ENCODE measurements around the gene CBLC. TPM values are rescaled to one million over a fixed set of nuclear protein-coding genes. Genes with fewer than 3 reads are reported as not detected.

The CBLC gene
- total RNA-seq, 4 donors from 2014 or later: 64.3 to 87.0 (median 75.6) TPM

DNA sequence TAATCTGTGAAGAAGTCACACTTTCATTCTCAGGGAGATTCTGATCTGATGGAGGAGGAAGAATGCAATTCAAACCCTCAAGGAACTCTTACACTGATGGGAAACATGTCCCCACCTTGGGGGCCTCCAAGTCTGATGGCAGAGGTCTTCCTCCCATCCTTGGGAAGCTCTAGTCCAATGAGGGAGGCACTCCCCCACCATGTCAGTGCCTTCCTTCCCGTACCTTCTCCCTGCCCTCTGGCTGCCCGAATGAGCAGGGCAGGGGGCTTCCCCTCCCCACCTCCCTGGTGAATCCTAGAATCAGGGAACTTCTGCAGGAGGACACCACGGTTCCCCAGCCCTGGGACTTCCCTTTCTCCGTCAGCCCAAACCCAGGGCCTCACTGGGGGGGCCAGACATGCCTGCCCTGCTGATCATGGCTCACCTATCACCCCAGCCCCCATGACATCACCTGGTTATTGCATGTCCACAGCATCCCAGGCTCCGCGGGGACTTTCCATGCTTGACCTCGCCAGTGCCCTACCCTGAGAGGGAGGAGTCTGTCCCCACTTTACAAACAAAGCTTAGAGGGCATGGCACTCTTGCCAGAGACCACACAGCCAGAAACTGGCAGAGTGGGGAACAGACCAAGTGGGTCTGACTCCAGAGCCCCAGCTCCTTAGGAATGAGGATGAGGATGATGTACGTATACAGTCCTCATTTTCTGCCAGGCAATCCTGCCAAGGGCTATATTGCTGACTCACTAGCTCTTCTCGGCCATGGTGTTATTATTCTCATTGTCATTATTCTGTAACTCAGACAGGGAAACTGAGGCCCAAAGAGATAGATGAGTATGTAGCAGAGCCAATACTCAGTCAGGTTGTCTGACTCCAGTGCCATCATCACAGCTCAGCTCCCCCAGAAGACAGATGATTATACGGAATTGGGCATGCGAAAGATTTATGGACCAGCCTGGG lies 38.8 kb upstream of the CBLC start:
- intact Hi-C loops (cut with DNase I; ENCODE audit: low total_unique reads): no loop called here
- H3K4me3 ChIP-seq (ENCODE audit: low read depth, poor library complexity, severe bottlenecking): no peak overlapping the region
- WGBS, 2 donors: 53 to 54% methylated on average over 11 of the region's 11 CpGs
- DNase-seq (ENCODE audit: low spot score in 2 of 2): no peak
- TF ChIP-seq, protein P1, sequence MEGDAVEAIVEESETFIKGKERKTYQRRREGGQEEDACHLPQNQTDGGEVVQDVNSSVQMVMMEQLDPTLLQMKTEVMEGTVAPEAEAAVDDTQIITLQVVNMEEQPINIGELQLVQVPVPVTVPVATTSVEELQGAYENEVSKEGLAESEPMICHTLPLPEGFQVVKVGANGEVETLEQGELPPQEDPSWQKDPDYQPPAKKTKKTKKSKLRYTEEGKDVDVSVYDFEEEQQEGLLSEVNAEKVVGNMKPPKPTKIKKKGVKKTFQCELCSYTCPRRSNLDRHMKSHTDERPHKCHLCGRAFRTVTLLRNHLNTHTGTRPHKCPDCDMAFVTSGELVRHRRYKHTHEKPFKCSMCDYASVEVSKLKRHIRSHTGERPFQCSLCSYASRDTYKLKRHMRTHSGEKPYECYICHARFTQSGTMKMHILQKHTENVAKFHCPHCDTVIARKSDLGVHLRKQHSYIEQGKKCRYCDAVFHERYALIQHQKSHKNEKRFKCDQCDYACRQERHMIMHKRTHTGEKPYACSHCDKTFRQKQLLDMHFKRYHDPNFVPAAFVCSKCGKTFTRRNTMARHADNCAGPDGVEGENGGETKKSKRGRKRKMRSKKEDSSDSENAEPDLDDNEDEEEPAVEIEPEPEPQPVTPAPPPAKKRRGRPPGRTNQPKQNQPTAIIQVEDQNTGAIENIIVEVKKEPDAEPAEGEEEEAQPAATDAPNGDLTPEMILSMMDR (IDR thresholded peaks at IDR 0.05): no peak
- TF ChIP-seq POLR2A (IDR thresholded peaks at IDR 0.05): no peak

GRCh38 chr19:44740351-44740824 lies 37.3 kb upstream of the CBLC start:
- WGBS, 2 donors: 60 to 65% methylated on average over 3 of the region's 3 CpGs
- no peak for TF ChIP-seq POLR2A (IDR thresholded peaks at IDR 0.05)
- TF ChIP-seq, protein P1 (IDR thresholded peaks at IDR 0.05): no peak
- H3K4me3 ChIP-seq (ENCODE audit: low read depth, poor library complexity, severe bottlenecking): no peak overlapping the region
- intact Hi-C loops (cut with DNase I; ENCODE audit: low total_unique reads): no loop called here
- DNase-seq (ENCODE audit: low spot score in 2 of 2): no peak

DNA sequence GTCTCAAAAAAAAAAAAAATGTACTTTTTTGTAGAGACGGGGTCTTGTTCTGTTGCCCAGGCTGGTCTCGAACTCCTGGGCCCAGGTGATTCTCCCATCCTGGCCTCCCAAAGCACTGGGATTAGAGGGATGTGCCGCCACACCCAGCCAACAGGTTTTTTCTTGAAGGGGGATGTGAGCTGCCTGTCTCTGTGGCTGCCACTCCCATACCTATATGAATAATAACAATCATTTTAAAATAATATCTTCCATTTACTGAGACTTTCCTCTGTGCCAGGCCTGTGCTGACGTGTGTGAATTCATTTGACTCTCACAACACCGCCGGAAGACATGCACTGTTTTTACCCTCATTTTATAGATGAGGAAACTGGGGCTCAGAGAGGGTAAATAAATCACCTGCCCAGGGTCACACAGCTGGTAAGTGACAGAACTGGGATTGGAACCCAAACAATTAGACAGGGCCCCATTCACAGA lies 36.4 kb upstream of the CBLC start:
- TF ChIP-seq, protein P1 (IDR thresholded peaks at IDR 0.05): no peak
- no peak for TF ChIP-seq POLR2A (IDR thresholded peaks at IDR 0.05)
- intact Hi-C loops (cut with DNase I; ENCODE audit: low total_unique reads): no loop called here
- DNase-seq (ENCODE audit: low spot score in 2 of 2): peak in 1 of 2 donors; percentile 59
- no peak overlapping the region for H3K4me3 ChIP-seq (ENCODE audit: low read depth, poor library complexity, severe bottlenecking)
- WGBS, 2 donors: 28 to 30% methylated on average over 6 of the region's 6 CpGs

- H3K4me3 ChIP-seq (ENCODE audit: low read depth, poor library complexity, severe bottlenecking): no peak overlapping the region
- WGBS, 2 donors: 0 to 1% methylated on average over 7 to 13 of the region's 13 CpGs
Measured at GRCh38 chr19:44741841-44742329, 35.8 kb upstream of the CBLC start.

DNA sequence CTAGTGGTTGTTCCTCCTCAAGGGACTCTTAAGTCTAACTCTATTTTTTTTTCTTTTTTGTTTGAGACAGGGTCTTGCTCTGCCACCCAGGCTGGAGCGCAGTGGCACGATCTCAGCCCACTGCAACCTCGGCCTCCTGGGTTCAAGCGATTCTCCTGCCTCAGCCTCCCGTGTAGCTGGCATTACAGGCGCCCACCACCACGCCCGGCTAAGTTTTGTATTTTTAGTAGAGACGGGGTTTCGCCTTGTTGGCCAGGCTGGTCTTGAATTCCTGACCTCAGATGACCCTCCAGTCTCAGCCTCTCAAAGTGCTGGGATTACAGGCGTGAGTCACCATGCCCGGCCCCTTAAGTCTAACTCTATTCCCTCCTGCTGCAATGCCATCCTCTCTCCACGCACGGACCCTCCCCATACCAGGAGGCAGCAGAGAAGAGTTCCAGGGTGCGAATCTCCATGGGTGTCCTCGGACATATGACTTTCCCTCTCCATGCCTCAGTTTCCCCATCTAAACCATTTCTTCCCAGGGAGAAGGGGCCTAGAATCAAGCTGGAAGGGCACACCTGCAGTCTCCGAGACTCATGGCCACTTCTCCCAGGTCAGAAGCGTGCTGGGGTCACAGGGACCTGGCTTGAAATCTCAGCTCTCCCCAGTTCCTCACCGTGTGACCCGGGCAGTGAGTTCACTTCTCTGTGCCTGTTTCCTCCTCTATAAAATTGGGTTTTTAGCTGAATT lies 35.2 kb upstream of the CBLC start:
- no peak overlapping the region for H3K4me3 ChIP-seq (ENCODE audit: low read depth, poor library complexity, severe bottlenecking)
- intact Hi-C loops (cut with DNase I; ENCODE audit: low total_unique reads): no loop called here
- WGBS, 2 donors: 38% methylated on average over 20 of the region's 20 CpGs
- TF ChIP-seq POLR2A (IDR thresholded peaks at IDR 0.05): no peak
- TF ChIP-seq, protein P1 (IDR thresholded peaks at IDR 0.05): no peak
- DNase-seq (ENCODE audit: low spot score in 2 of 2): no peak

More at GRCh38 chr19:44741841-44742329, 35.8 kb upstream of the CBLC start:
- TF ChIP-seq, protein P1 (IDR thresholded peaks at IDR 0.05): no peak
- no peak for TF ChIP-seq POLR2A (IDR thresholded peaks at IDR 0.05)
- DNase-seq (ENCODE audit: low spot score in 2 of 2): peak; percentile 98 to 99
- intact Hi-C loops (cut with DNase I; ENCODE audit: low total_unique reads): no loop called here

Data from lower leg skin (tissue), 4 donors.